Parathyroid adenoma (tissue), 2 donors: ENCODE data around the gene DLG2.
"Not testable (repeated sequence)": the region's sequence is repeated elsewhere in the genome, so short reads cannot be mapped to it uniquely, and the experiment has no call there.

Source experiments
- H2AFZ ChIP-seq: fragments of 300-600 bp; sonication (generic); one replicate; pipeline ENCODE4 v1.7.0; 2017; ENCODE audit warnings: antibody characterized with exemption, mild to moderate bottlenecking
- H3K27ac ChIP-seq: fragments of 300-600 bp; sonication (generic); one replicate; pipeline ENCODE4 v1.7.0; 2017
- H3K27me3 ChIP-seq: fragments of 300-600 bp; sonication (generic); one replicate; pipeline ENCODE4 v1.7.0; 2017; ENCODE audit warnings: low read length; ENCODE audit not compliant: control insufficient read depth, insufficient read depth
- H3K36me3 ChIP-seq: fragments of 300-600 bp; sonication (generic); one replicate; pipeline ENCODE4 v1.7.0; 2017; ENCODE audit warnings: low read length; ENCODE audit not compliant: control insufficient read depth, insufficient read depth
- H3K4me1 ChIP-seq: fragments of 300-600 bp; sonication (generic); one replicate; pipeline ENCODE4 v1.7.0; 2017; ENCODE audit warnings: control low read depth
- H3K4me2 ChIP-seq: fragments of 300-600 bp; sonication (generic); one replicate; pipeline ENCODE4 v1.7.0; 2017; ENCODE audit warnings: low read length
- H3K4me3 ChIP-seq: fragments of 300-600 bp; sonication (generic); one replicate; pipeline ENCODE4 v1.7.0; 2017; ENCODE audit warnings: low read depth, low read length
- H3K79me2 ChIP-seq: fragments of 300-600 bp; sonication (generic); one replicate; pipeline ENCODE4 v1.7.0; 2017; ENCODE audit warnings: control low read depth
- H3K9ac ChIP-seq: fragments of 300-600 bp; sonication (generic); one replicate; pipeline ENCODE4 v1.7.0; 2017; ENCODE audit warnings: mild to moderate bottlenecking
- H3K9me3 ChIP-seq: fragments of 300-600 bp; sonication (generic); one replicate; pipeline ENCODE4 v1.7.0; 2017; ENCODE audit warnings: low read length; ENCODE audit not compliant: control insufficient read depth
- TF ChIP-seq, protein P1 (sequence below): fragments of 300-600 bp; sonication (generic); IDR thresholded peaks from one replicate; pipeline ENCODE4 v1.7.0; 2017; ENCODE audit warnings: antibody characterized with exemption, mild to moderate bottlenecking
- donor health status: primary hyperparathyroidism.

DLG2 gene

DNA sequence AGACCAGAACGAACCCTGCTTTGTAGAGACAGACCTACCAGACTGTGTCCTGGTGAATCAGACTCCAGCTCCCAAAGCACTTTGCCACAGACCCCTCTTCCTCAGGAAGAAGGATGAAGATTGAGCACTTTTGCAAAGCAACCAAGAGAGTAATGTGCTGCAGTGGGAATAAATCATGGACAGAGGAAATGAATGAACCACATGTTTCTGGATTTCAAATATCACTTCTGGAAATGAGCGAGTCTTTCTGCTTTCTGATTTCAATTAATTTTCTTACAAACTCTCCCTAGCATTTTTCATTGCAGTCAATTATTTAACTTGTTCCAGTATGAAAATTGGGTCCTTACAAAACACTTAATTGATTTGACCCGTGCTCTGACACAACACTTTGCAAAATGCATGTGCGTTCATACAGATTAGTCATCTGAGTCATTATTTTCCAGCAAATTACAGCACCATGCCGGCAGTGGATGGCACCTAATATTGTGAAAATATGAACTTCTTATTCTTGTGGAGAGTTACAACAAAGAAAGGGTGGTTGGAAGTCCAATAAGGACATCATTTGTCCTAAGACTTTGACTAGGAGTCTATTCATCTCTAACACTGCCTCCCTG, 2025.1 kb downstream of the DLG2 start:
- Histone ChIP-seq H3K4me2 (no peak overlapping the region), H3K9me3 (no peaks in the 10 kb centered on the region), H3K9ac (no peak overlapping the region), H3K27ac (no peak overlapping the region), H3K79me2 (no peaks in the 10 kb centered on the region), H3K4me3 (no peak overlapping the region), H3K36me3 (no peaks in the 10 kb centered on the region), H3K27me3 (no peaks in the 10 kb centered on the region), H3K4me1 (no peaks in the 10 kb centered on the region), H2AFZ (no peak overlapping the region)
- TF ChIP-seq, protein P1, sequence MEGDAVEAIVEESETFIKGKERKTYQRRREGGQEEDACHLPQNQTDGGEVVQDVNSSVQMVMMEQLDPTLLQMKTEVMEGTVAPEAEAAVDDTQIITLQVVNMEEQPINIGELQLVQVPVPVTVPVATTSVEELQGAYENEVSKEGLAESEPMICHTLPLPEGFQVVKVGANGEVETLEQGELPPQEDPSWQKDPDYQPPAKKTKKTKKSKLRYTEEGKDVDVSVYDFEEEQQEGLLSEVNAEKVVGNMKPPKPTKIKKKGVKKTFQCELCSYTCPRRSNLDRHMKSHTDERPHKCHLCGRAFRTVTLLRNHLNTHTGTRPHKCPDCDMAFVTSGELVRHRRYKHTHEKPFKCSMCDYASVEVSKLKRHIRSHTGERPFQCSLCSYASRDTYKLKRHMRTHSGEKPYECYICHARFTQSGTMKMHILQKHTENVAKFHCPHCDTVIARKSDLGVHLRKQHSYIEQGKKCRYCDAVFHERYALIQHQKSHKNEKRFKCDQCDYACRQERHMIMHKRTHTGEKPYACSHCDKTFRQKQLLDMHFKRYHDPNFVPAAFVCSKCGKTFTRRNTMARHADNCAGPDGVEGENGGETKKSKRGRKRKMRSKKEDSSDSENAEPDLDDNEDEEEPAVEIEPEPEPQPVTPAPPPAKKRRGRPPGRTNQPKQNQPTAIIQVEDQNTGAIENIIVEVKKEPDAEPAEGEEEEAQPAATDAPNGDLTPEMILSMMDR: no peak

DNA sequence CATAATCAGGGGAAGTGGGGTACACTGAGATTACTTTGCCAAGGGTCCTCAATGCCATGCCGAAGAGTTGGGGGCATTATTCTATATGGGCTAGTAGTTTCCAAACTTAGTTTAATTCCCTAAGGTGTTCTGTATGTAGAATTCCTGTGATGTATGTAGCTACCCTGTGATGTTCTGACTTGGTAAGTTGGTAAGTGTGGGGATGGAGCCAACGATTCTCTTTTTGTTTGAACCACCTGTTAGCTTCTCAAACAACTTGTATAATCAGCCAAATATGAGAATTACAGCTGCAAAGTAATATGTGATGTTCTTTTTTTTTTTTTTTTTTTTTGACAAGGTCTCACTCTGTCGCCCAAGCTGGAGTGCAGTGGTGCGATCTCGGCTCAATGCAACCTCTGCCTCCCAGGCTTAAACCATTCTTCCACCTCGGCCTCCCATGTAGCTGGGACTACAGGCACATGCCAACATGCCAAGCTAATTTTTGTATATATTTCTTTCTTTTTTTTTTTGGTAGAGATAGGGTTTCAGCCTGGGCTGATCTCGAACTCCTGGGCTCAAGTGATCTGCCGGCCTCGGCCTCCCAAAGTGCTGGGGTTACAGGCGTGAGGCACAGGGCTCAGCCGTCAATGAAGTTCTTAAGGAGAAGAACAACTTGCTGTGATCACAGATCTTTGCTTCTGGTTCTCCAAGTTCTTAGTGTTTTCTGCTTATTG, 2025.8 kb downstream of the DLG2 start:
- H3K79me2 ChIP-seq: no peaks in the 10 kb centered on the region
- TF ChIP-seq, protein P1: no peak
- H3K4me3 ChIP-seq: no peak overlapping the region
- no peaks in the 10 kb centered on the region for H3K4me1 ChIP-seq
- no peak overlapping the region for H3K27ac ChIP-seq
- no peaks in the 10 kb centered on the region for H3K9me3 ChIP-seq
- no peak overlapping the region for H2AFZ ChIP-seq
- H3K4me2 ChIP-seq: no peak overlapping the region
- H3K27me3 ChIP-seq: no peaks in the 10 kb centered on the region
- H3K36me3 ChIP-seq: no peaks in the 10 kb centered on the region
- no peak overlapping the region for H3K9ac ChIP-seq

DNA sequence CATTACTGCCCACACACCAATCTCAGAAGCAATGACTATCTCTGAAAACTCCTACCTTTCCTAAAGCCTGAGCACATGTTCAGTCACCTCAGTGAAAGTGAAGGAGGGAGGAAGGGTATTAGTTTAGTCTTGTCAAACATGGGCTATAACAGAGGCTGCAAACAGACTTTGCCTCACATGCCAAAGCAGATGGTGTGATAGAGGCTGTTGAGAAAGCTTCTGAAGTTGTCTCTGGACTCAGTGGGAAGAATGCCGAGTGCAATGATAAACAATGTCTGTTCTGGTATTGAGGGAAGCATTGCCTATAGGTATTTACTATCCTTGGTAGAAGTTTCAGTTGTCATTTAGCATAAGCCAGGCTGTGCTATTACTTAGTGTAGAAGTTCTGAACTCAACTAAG, 2026.5 kb downstream of the DLG2 start:
- H3K27me3 ChIP-seq: no peaks in the 10 kb centered on the region
- H2AFZ ChIP-seq: no peak overlapping the region
- no peaks in the 10 kb centered on the region for H3K4me1 ChIP-seq
- H3K36me3 ChIP-seq: no peaks in the 10 kb centered on the region
- no peak overlapping the region for H3K4me3 ChIP-seq
- H3K9me3 ChIP-seq: no peaks in the 10 kb centered on the region
- no peak overlapping the region for H3K4me2 ChIP-seq
- no peak overlapping the region for H3K9ac ChIP-seq
- TF ChIP-seq, protein P1: no peak
- H3K27ac ChIP-seq: no peak overlapping the region
- no peaks in the 10 kb centered on the region for H3K79me2 ChIP-seq

DNA sequence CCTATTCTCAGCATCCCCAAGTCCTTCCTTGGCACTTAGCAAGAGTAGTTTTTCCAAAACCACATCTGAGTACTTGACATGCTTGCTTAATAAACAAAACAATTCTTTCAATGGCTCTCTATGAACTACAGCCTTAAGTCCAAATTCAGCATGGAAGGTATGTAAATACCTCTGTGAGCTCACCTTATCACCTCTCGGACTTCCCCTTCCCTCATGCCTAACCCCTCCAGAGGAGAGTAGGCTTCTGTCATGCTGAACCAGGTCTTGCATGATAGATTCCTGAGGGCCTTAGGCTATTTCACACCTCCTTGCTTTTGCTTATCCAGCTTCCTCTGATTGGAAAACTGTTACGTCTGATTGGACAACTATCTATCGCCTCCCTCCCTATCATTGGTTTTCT, 2028.1 kb downstream of the DLG2 start:
- H3K27ac ChIP-seq: no peak overlapping the region
- H3K79me2 ChIP-seq: no peaks in the 10 kb centered on the region
- no peak overlapping the region for H3K9ac ChIP-seq
- no peak overlapping the region for H2AFZ ChIP-seq
- H3K27me3 ChIP-seq: no peaks in the 10 kb centered on the region
- TF ChIP-seq, protein P1: no peak
- no peak overlapping the region for H3K4me2 ChIP-seq
- H3K9me3 ChIP-seq: no peaks in the 10 kb centered on the region
- H3K4me1 ChIP-seq: no peaks in the 10 kb centered on the region
- no peaks in the 10 kb centered on the region for H3K36me3 ChIP-seq
- H3K4me3 ChIP-seq: no peak overlapping the region

DNA sequence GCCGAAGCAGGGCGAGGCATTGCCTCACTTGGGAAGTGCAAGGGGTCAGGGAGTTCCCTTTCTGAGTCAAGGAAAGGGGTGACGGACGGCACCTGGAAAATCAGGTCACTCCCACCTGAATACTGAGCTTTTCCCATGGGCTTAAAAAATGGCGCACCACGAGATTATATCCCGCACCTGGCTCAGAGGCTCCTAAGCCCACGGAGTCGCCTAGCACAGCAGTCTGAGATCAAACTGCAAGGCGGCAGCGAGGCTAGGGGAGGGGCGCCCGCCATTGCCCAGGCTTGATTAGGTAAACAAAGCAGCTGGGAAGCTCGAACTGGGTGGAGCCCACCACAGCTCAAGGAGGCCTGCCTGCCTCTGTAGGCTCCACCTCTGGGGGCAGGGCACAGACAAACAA, 2039.3 kb downstream of the DLG2 start:
- H3K4me3 ChIP-seq, H3K36me3 ChIP-seq, H3K9ac ChIP-seq, H3K9me3 ChIP-seq, H3K4me1 ChIP-seq, H2AFZ ChIP-seq, H3K4me2 ChIP-seq, H3K27ac ChIP-seq, H3K79me2 ChIP-seq, H3K27me3 ChIP-seq: not testable (repeated sequence)
